C4-2B (cell line): ENCODE data around the gene FBN3.

Experiments used
- H3K27ac ChIP-seq: fragments of 450-650 bp; 2 replicates; pipeline ENCODE4 v1.5.1; 2017
- CTCF ChIP-seq: fragments of 450-650 bp; conservative IDR thresholded peaks from 2 replicates; pipeline ENCODE4 v1.5.1; 2017; ENCODE audit warnings: mild to moderate bottlenecking
- ZFX ChIP-seq: fragments of 450-650 bp; IDR thresholded peaks from 2 replicates; pipeline ENCODE4 v1.6.1; 2017

The FBN3 gene

DNA sequence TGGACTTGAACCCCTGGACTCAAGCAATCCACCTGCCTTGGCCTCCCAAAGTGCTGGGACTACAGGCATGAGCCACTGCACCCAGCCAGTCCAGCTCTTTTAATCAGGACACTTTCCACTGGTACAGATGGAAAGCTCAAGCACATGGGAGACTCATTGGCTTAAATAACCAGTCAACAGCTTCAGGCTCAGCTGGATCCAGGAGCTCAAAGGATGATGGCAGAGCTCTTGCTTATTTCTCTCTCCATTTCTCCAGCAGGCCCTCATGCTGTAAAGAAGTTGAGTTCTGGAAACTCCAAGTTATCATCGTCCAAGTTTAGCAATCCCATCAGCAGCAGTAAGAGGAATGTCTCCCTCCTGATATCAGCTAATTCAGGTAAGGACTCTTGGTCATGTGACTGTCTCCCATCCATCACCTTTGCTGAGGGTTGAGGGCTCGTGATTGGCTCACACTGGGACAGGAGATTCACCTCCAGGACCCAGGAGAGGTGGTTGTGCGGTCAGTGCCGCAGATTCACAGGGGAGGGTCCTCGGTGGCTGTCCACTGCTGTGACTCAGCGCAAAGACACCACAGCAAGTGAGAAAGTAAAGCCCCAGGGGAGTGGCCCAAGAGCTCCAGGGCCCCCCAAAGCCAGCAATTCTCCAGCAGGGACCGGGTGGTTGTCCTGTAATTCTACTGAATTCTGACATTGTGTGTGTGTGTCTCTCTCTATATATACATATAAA lies 91.7 kb downstream of the FBN3 start:
- H3K27ac ChIP-seq: no peak overlapping the region
- TF ChIP-seq CTCF: no peak
- TF ChIP-seq ZFX: no peak

DNA sequence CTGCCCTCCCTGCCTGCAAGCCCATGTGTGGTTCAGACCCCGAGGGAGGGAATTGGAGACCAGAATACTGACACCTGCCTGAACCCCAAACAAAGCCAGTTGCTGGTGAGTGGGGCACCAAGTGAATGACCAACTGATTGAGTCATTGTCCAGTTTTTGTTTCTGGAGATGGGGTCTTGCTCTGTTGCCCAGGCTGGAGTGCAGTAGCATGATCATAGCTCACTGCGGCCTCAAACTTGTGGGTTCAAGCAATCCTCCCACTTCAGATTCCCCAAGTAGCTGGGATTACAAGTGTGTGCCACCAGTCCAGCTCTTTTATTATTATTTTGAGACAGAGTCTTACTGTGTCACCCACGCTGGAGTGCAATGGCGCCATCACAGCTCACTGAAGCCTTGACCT lies 92.9 kb downstream of the FBN3 start:
- H3K27ac ChIP-seq: no peak overlapping the region
- TF ChIP-seq ZFX (no peak), CTCF (no peak)

DNA sequence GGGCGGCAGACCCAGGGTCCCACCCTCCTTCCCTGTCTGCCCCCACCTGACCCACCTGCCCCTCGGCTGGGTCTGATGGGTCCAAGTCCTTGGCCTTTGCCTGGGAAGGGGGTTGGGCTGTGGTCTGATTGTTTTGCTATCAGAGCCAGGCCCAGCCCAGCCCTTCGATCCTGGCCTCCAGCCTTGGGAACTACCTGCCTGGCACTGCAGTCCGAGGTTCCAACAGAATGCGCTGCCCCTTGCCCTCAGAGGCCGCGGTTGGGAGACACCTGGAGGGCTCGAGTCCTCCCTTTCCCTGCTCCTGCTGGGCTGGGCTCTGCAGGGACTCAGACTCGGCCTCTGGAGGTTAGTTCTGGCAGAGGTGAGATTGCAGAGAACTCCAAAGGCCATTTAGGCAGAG lies 95.2 kb downstream of the FBN3 start:
- no peak overlapping the region for H3K27ac ChIP-seq
- TF ChIP-seq CTCF: no peak
- TF ChIP-seq ZFX: no peak

GRCh38 chr19:8052464-8052859 lies 96.9 kb downstream of the FBN3 start, which contains the start of gene CCL25:
Gene CCL25 (plus strand): TSS chr19:8052760. CDS start chr19:8053050, 290 bp downstream.
- TF ChIP-seq ZFX: no peak
- TF ChIP-seq CTCF: no peak
- no peak within 1 kb of the TSS for H3K27ac ChIP-seq

DNA sequence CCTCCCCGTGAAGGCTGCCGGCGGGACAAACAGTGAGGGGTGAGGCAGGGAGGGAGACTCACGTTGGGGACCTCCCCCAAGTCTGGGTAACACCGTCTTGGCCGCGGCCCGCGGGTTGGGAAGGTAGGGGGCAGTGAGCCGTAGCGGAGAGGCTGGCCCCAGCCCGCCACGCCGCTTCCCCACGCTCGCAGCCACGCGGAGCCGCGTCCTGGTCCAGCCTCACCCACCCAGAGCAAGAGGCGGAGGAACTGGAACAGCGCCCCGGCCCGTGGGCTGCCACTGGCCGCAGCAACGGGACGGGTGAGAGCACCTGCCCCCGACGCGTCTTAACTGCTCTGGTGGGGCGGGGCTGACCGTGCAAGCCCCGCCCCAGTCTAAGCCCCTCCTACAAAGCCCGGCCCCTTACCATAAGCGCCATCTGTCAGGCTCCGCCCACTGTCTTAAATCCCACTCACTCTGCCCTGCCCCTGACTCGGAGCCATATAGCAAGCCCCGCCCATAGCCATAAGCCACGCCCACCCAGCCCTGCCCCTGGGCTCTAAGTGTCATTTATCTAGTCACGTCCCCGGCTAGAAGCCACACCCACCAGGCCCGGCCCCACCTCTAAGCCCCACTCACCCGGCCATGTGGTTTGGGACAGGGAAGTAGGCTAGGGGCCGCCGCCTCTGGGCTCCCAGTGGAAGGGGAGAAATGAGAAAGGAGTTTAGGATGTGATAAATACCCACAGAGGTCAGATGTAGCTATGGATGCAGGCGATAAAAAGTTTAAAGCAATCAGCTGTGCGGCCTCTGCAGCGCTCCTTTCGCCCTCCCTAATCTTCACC lies 98.9 kb downstream of the FBN3 start:
- TF ChIP-seq ZFX (no peak), CTCF (no peak)

DNA sequence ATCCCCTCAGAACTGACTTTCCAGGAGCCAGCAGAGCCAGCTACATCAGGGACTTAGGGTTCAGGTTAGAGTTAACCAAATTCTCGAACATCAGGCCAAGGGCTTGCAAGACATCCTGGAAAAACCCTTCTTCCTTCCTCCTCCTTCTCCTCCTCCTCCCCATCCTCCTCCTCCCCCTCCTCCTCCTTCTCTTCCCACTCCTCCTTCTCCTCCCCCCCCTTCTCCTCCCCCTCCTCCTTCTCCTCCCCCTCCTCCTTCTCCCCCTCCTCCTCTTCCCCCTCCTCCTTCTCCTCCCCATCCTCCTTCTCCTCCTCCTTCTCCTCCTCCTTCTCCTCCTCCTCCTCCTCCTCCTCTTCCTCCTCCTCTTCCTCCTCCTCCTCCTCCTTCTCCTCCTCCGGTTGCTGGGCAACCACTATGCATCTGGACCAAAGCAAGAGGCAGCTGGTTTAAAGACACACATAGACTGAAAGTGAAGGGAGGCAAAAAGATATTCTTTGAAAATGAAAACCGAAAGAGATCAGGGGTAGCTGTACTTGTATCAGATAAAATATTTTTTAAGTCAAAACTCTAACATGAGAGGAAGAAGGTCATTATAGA lies 102.7 kb downstream of the FBN3 start:
- H3K27ac ChIP-seq: no peak overlapping the region
- TF ChIP-seq CTCF (no peak), ZFX (no peak)

More for the DNA sequence above, 98.9 kb downstream of the FBN3 start:
- H3K27ac ChIP-seq: no peak overlapping the region
